NCI-H82 treated with DMSO at 0.1 percent for 48 hours (cell line): ENCODE results near the gene MMP1.
A peak's percentile ranks its signal among the peaks of the same experiment; 100 is the strongest.

Source experiments
- DNase-seq: peaks from one replicate; lab custom pipeline; 2025; ENCODE audit not compliant: unreplicated experiment; lab: John Stamatoyannopoulos, UW

Gene MMP1

DNA sequence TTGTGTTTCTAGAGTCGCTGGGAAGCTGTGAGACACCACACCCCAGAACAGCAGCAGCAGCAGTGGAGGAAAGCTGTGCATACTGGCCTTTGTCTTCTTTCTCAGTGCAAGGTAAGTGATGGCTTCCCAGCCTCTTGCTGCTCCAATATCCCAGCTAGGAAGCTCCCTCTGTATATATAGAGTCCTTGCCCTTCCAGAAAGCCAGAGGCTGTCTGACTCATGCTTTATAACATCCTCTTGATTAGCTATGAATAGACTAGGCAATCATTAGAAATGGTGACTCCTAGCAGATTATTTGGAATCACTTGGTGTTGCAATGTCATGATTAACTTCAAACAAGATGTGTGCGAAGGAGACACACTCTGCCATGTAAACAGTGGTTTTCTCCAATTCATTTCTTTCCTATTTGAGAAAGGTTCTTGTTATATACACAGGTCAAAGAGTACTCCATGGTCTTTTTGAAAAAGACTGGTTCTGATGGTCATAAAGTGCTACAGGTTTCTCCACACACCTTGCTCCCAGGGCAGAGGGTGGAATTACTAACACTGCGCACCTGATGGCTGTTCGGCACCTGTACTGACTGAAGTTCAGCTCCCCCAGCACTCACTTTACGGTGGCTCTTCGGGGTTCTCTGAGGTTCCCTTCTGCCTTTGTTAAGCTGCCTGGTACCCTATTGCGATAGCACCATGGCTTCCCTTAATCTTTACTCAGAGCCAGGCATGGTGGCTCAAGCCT is at the start of gene MMP1:
Gene MMP1, minus strand, starts transcription at position 149 of the 735 bp plus-strand sequence. Its CDS starts 68 bp downstream, at position 81.
- no peak for DNase-seq

DNA sequence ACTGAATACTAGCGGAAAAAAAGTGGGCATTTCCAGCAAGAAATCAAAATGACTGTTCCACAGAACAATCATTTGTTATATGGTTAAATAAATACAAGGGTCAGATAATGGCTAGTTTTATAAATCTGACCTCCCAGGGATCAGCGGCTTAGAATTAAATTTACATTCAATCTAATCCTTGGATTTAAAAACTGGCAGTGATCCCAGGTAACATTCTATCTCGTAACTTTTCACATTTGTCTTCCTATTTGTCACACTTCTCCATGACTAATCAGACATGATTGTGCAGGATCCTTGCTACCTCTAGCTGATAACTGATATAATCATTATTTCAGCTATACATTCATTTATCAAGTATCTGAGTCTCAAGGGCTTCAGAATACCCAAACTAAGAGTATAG is 48.3 kb upstream of the MMP1 start:
- DNase-seq, result peak; percentile 35

DNA sequence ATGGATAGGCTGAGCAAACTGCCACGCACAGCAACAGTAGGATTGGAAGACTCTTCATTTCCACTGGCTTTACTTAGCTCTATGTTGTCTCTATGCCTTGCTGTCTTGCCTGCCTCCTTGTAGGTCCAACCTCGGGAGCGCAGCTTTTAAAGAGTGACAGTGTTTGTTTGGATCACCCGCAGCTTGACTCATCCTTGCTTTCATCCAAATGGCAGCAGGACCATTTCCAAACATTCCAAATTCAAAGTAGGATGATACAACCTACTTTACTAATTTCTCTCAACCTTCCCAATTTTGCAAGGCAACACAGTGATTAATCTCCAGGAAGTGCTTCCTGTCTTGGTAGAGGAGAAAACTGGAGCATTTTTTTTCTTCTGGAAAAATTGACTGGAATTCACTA is 45.5 kb upstream of the MMP1 start, which contains the start of gene MMP3:
Gene MMP3, minus strand, starts transcription at position 121 of the 400 bp plus-strand sequence. Its CDS starts 63 bp downstream, at position 58.
- no peak for DNase-seq

DNA sequence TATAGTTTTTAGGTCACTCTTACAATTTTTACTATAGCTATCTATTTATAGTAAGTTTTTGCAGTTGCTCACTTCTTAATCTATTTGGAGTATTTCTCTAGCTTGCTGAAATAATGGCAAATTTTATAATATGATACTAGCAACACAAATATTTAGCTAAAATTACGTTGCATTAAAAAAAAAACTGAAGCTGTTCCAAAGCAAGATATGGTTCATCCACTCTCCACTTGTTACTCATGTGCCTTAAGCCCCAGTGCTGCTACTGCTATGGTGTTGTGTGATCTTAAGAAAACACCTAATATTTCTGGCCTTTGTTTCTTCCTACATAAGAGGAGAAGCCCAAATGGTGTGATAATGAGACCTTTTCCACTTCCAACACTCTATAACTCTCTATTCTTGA is 45.0 kb upstream of the MMP1 start:
- no peak for DNase-seq

DNA sequence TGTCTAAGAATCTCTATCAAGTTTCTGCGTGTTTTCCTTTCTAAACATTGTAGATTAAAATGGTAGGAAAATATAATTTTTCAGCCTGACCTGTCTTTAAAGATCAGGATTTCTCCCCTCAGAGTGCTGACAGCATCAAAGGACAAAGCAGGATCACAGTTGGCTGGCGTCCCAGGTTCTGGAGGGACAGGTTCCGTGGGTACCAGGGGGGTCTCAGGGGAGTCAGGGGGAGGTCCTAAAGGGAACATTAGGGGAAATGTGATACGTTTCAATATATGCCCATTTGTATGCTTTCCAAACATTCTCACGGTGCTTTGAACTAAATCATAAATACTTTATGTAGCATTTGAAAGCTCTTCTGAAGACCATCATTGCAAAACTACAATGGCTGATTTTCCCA is 42.1 kb upstream of the MMP1 start:
- no peak for DNase-seq

DNA sequence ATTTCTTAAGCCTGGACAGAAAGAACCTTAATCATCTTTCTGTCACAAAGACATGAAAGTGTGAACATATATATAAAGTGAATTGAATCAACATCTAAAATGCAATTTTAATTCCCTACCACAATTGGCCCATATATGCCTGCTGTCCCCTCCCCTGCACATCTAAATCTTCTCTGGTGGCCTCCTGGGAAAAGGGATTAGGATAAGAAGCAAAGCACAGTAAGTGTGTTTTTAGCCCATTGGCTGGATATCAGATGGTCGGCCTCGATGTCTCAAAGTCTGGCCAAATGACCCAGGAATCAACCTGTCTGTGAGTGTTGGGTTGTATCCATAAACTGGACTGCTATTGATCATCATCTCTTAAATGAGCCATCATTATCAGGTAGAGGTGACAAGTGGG is 39.7 kb upstream of the MMP1 start:
- peak; percentile 33 for DNase-seq

DNA sequence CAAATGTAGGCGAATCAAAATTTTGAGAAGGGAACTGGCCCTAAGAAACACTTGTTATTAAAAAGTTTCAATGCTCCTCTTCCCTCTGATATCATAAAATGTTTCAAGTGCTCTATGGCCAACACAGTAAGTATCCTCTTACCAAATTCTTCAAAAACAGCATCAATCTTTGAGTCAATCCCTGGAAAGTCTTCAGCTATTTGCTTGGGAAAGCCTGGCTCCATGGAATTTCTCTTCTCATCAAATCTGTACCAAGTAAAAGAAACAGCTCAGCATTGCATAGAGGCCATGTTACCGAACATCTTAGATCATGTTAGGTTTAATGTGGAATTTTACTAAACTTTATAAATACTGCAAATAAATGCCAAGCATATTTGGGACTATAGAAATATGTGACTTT is 39.2 kb upstream of the MMP1 start:
- no peak for DNase-seq

DNA sequence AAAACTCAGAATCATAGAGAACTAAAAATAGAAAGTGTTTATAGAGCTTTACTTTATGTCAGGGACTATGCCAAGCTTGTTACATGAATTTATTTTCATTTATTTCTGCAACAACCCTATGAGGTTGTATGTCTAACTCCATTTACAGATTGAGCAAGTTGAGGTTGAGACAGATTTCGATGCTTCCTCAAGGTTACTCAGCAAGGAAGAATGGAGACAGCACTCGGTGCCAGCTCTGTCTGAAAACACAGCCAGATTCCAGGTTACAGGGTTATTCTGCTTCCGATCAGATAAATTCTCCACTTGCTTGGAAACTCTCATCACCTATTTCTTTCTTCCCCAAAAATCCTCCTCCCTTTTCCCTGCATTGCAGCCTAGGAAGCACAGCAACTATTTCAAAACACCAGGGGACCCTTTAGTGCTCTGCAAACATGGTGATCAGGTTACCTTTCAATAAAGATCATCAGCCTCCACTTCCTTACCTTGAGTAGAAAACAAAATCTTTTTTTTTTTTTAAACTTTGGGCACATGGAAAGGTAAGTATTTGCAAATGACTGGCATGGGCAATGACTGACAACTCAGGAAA is 38.4 kb upstream of the MMP1 start:
- DNase-seq, result no peak

DNA sequence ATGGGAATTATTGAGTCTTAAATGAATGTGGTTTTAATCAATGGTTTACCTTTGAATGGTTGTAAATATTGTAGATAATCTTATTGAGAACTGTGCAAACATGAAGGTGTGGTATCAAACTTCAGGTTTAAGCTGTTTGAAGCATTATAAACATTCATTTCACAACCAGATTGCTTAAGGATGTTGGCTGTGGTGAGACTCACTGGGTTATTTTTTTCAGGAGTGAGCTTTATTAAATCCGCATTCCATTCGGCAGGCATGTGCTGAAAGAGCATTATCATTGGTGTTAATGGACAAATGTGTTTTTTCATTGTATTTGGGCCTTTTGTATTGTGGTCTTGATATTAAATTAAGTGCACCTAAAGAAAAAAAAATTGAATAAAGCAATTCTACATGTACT is 35.8 kb upstream of the MMP1 start:
- no peak for DNase-seq

DNA sequence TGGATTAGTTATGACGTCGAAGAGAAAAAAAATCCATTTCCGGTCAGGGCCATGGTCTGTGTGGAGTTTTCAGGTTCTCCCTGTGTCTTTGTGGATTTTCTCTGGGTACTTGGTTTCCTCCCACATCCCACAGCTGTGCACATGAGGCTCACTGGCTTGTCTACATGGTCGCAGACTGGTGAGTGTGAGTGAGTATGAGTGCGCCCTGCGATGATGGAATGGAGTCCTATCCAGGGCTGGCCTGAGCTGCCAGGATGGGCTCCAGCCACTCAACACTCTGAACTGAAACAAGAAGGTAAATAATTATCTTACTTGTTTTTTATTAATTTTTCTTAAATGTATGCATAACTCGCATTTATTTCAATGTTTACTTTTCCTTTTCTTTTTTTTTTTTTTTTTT is 34.7 kb upstream of the MMP1 start:
- no peak for DNase-seq

DNA sequence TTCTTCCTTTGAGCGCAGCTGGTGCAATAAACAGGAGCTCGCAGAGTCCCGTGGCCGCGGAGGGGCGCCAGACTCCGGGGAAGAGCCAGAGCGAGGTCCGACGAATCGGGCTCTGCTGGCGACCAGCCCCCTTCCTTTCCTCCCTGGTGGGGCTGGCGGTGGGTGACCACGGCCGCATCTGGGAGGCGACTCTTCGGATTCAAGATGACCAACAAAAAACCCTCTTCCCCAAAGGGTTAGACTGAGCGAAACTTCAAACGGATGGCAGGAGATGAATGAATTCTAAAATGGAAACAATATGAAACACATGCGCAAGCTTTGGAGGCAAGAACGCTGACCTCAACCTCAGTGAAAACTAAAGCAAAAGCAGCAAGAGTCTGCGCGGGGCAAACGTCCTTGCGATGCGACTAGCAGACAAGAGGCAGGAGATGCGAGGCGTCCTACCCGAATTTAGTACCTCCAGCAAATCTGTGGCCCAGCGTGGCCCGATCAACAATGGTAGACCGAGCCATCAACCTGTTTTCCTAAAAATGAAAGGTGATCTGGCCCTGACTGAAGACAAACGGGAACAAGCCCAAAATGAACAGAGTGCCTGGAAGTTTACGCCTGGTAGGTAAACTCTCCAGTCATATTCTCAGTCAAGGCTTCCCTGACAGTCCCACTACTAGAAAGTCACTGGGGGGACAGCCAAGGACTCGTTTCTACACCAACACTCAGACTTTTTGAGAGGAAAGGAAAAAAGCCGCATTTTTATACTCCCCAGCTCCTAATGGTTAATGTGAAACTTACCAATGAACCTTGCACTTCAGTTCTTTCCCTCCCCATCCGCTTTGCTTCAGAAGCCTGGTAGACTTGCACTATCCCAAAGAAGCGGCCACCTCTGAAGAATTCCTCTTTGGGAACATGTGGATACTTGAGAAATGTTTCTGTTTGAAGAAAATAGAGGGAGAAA is 33.8 kb upstream of the MMP1 start:
- no peak for DNase-seq

DNA sequence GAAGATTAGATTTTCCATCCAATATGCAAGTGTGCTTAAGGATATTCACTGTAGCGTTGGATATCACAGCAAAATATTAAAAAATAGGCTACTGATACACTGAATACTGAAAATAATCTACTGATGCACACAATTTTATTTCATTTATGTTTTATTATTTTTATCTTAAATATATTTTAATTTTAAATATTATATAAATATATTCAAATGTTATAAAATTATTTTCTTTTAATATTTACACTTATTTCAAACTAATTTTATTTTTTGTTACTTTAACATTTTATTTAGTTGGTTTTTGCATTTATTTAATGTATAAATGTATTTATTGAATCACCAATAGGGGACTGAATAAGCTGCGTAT is 33.1 kb upstream of the MMP1 start:
- no peak for DNase-seq

DNA sequence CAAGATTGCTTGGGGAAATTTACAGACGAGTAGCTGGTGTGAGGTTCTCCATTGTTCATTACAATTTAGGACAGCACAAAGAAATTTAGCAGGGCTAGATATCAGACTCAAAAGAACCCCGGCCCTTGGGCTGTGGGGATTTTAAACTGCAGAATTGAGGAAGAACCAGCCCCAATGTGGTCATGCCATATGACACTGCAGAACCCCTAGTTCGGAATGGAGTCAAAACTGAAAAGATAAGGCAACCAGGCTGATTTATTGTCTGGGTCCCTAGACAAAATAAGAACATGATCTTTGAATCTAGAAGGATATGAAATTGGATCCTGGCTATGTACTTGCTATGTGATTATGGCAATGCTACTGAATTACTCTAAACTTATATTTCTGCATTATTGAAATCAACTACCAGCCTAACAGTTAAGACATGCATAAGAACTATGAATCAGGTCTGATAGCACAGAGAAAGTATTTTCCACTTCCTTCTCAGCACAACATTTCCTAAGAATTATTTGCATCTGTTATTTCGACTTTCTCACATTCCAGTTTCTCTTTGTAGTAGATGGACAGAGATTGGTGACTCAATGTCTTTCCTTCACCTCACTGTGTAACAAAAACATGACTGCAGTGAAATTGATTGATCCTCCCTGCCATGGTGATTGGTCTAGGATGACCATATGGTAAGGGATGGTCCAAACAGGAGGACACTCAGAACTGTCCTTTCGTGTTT is 32.2 kb upstream of the MMP1 start:
- no peak for DNase-seq

DNA sequence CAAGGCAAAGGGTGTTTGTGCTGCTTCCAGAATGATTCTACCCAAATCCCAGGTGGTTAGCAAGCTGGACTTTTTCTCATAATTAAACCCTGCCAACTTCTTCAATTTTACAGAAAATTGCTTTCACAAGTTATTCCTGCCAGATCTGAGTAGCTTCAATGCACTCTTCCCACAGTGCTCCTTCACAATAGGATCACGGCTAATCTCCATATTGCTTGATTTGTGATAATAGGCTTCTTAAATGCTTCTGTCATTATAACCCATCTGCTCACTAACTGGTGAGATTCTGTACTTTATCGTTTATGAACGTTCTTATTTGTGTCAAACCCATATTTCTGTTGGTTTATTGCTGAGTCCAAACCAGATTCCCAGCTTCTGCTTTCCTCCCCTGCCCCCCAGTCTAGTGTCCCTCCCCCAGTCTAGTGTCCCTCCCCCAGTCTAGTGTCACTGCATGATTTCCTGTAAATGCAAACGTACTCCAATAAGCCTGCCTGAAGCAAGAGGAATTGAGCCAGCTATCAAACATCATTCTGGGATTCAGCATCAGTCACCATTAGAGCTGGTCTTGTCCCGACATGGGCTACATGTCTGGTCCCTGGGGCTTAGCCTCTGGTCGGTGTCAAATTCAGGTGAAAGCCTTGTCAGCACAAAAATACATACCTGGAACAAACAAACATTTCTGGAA is 31.5 kb upstream of the MMP1 start:
- DNase-seq, result peak; percentile 17

DNA sequence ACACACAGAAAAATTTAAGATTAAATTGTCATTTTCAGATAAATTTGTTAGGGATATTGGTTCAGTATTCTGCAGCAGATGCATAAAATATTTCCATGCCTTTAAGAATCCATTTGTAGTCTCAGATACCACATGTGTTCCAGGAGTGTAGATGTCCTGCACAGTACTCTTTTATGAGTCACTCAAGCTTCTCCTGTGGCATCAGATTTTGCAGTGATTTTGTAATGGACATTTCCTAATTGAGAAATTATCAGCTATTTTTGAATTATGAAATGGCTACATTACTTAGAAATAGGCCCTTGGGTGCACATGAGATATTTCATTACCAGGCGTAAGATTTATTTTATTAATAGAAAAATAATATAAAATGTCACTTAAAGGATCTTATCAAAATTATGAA is 26.6 kb upstream of the MMP1 start:
- no peak for DNase-seq

DNA sequence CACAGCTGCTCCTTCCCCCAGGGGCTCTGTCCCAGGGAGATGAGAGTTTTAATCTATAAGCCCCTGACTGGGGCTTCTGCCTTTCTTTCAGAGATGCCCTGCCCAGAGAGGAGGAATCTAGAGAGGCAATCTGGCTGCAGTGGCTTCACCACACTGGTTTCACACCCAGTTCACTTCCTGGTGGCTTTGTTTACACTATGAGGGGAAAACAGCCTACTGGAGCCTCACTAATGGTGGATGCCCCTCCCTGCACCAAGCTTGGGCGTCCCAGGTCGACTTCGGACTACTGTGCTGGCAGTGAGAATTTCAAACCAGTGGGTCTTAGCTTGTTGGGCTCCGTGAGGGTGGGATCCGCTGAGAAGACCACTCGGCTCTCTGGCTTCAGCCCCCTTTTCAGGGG is 21.5 kb upstream of the MMP1 start:
- DNase-seq, result no peak

DNA sequence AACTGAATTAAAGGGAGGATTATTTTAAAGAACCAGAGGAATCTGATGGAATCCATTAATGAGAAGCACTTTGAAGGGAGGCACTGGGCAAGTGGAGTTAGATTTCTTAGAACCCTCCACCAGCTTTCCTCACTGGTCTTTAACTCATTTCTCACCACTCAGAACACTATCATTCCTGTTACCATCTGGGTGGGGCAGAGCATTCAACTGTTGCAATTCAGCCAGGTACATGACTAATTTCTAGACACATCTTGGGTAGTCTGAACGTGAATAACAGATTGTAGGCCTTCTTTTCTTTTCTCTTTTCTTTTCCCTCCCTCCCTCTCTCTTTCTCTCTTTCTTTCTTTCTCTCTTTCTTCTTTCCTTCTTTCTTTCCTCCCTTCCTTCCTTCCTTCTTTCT is 15.5 kb upstream of the MMP1 start:
- DNase-seq, result no peak

DNA sequence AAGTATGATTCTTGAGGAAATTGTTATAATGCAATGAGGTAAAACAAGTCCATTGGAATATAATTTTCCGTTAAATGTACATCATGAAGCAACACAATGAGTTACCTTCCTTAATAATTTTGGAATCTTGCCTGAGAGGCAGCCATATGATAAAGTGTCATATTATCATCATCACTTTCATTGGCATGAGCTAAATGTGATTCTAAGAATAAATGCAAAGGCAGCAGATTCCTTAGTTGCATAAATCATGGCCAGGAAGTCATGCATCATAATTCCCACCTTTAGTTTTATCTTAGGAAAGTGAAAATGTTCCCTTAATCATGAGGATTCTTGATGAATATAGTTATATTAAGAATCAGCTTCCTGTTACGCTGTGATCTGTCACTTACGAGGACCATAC is 14.2 kb upstream of the MMP1 start:
- no peak for DNase-seq

DNA sequence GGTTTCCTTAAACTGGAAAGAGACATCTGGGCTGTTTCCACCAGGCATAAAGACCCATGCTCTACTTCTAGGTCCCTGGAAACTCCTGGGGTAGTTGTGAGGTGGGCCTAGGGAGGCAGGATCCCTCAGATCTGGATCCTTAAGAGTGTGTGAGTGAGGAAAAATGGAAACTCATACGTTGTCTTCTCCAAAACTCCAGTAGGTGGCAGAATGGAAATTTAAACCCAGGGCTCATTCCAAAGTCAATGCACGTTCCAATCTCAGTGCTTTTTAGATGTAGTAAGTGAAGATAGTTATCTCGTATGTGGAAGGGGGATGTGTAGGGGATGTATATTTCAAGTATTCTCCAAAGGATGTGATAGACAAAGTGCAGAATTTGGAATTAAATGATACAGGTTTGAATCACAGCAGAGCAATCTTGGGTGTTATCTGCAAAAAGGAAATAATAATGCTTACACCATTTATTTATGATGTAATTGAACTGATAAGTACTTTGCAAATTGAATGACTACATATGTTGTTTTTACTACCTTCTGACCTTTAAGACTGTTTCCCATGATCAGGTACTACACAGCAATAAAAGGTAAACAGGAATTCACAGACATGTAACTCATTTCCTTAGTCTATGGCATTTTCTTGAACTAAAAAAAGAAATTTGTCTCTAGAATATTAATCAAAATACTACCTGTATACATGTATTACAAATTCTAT is 13.1 kb upstream of the MMP1 start:
- peak; percentile 4 for DNase-seq

DNA sequence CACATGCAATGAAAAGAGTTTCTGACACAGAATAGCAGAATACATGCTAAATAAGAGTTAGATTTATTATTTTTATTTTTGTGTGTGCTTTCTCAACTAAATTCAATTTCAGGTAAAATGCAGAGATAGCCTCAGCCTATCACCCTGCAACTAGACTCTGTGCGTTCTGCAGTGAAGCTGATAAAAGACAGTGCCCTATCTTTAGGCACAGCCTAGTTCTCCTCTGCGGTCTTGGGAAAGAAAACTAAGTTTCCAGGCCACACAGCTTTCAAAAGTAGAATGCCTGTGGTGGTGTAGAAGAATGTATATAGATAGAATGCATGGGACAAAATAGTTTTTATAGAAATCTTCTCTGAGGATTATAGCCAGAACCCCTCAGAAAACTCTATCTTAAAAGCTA is 12.0 kb upstream of the MMP1 start:
- no peak for DNase-seq
